ENCODE measurements around the gene AIFM3.

- no peak for TF ChIP-seq CTCF (IDR thresholded peaks at IDR 0.05; ENCODE audit: low read depth, low read length, poor library complexity, severe bottlenecking)
- TF ChIP-seq EZH2phosphoT487 (IDR thresholded peaks at IDR 0.05; ENCODE audit: borderline replicate concordance, low read length): no peak
Measured at GRCh38 chr22:20940904-20941385, 26.1 kb upstream of the AIFM3 start.
